Measurements from ENCODE around the gene TRPM2.

The TRPM2 gene

GRCh38 chr21:44467859-44468195, 114.4 kb downstream of the TRPM2 start:
- no peak overlapping the region for H3K9ac ChIP-seq (ENCODE audit: low read depth, low read length)
- no peak overlapping the region for H2AFZ ChIP-seq (ENCODE audit: low read depth, low read length)
- no peak overlapping the region for H3K27ac ChIP-seq (ENCODE audit: low read length)
- H4K20me1 ChIP-seq (ENCODE audit: insufficient read depth, low read length), result peaks cover 3% of the 10 kb centered on the region; the same call in 1 of the 2 replicates
- no peaks in the 10 kb centered on the region for H3K27me3 ChIP-seq (ENCODE audit: insufficient read depth, low read length, poor library complexity)
- H3K9me3 ChIP-seq (ENCODE audit: insufficient read depth, low read length, severe bottlenecking), result no peaks in the 10 kb centered on the region
- DNase-seq, result no peak
- no peak for ATAC-seq (ENCODE audit: insufficient read depth, low read depth)
- H3K4me3 ChIP-seq (ENCODE audit: low read depth in 1 of 2, low read length in 2 of 2), result no peak overlapping the region
- H3K36me3 ChIP-seq (ENCODE audit: insufficient read depth, low read length), result no peaks in the 10 kb centered on the region
- TF ChIP-seq EZH2 (IDR thresholded peaks at IDR 0.05; ENCODE audit: borderline replicate concordance, low read depth, low read length, severe bottlenecking) (no peak), CTCF (IDR thresholded peaks at IDR 0.05; ENCODE audit: borderline replicate concordance, extremely low read depth, low read length, poor library complexity, severe bottlenecking) (no peak)
- H3K4me1 ChIP-seq (ENCODE audit: insufficient read depth, low read length), result no peaks in the 10 kb centered on the region
- H3K4me2 ChIP-seq (ENCODE audit: insufficient read depth, low read length), result no peak overlapping the region
- H3K79me2 ChIP-seq (ENCODE audit: insufficient read depth, low read length), result no peaks in the 10 kb centered on the region

- DNase-seq, result no peak
- Histone ChIP-seq H3K79me2 (ENCODE audit: insufficient read depth, low read length) (no peaks in the 10 kb centered on the region), H3K4me1 (ENCODE audit: insufficient read depth, low read length) (no peaks in the 10 kb centered on the region), H3K27me3 (ENCODE audit: insufficient read depth, low read length, poor library complexity) (no peaks in the 10 kb centered on the region), H3K9me3 (ENCODE audit: insufficient read depth, low read length, severe bottlenecking) (no peaks in the 10 kb centered on the region), H3K4me2 (ENCODE audit: insufficient read depth, low read length) (no peak overlapping the region), H3K36me3 (ENCODE audit: insufficient read depth, low read length) (no peaks in the 10 kb centered on the region), H3K27ac (ENCODE audit: low read length) (no peak overlapping the region), H3K4me3 (ENCODE audit: low read depth in 1 of 2, low read length in 2 of 2) (no peak overlapping the region), H2AFZ (ENCODE audit: low read depth, low read length) (no peak overlapping the region), H3K9ac (ENCODE audit: low read depth, low read length) (no peak overlapping the region), H4K20me1 (ENCODE audit: insufficient read depth, low read length) (peaks cover 3% of the 10 kb centered on the region; the same call in 1 of the 2 replicates)
- ATAC-seq (ENCODE audit: insufficient read depth, low read depth), result no peak
- TF ChIP-seq EZH2 (IDR thresholded peaks at IDR 0.05; ENCODE audit: borderline replicate concordance, low read depth, low read length, severe bottlenecking) (no peak), CTCF (IDR thresholded peaks at IDR 0.05; ENCODE audit: borderline replicate concordance, extremely low read depth, low read length, poor library complexity, severe bottlenecking) (no peak)
Observed at GRCh38 chr21:44471341-44471740, 117.9 kb downstream of the TRPM2 start.

GRCh38 chr21:44471996-44472395, 118.6 kb downstream of the TRPM2 start:
- H3K4me1 ChIP-seq (ENCODE audit: insufficient read depth, low read length), result no peaks in the 10 kb centered on the region
- no peak overlapping the region for H3K9ac ChIP-seq (ENCODE audit: low read depth, low read length)
- DNase-seq, result no peak
- TF ChIP-seq CTCF (IDR thresholded peaks at IDR 0.05; ENCODE audit: borderline replicate concordance, extremely low read depth, low read length, poor library complexity, severe bottlenecking) (no peak), EZH2 (IDR thresholded peaks at IDR 0.05; ENCODE audit: borderline replicate concordance, low read depth, low read length, severe bottlenecking) (no peak)
- H3K27me3 ChIP-seq (ENCODE audit: insufficient read depth, low read length, poor library complexity), result no peaks in the 10 kb centered on the region
- H3K4me2 ChIP-seq (ENCODE audit: insufficient read depth, low read length), result no peak overlapping the region
- H2AFZ ChIP-seq (ENCODE audit: low read depth, low read length), result no peak overlapping the region
- no peaks in the 10 kb centered on the region for H3K79me2 ChIP-seq (ENCODE audit: insufficient read depth, low read length)
- no peak overlapping the region for H3K4me3 ChIP-seq (ENCODE audit: low read depth in 1 of 2, low read length in 2 of 2)
- H4K20me1 ChIP-seq (ENCODE audit: insufficient read depth, low read length), result no peaks in the 10 kb centered on the region; the same call in 1 of the 2 replicates
- no peak for ATAC-seq (ENCODE audit: insufficient read depth, low read depth)
- no peak overlapping the region for H3K27ac ChIP-seq (ENCODE audit: low read length)
- no peaks in the 10 kb centered on the region for H3K9me3 ChIP-seq (ENCODE audit: insufficient read depth, low read length, severe bottlenecking)
- no peaks in the 10 kb centered on the region for H3K36me3 ChIP-seq (ENCODE audit: insufficient read depth, low read length)

All from DND-41 (cell line).